ENCODE measurements around the gene EME1.

Gene EME1

GRCh38 chr17:50363217-50364060 is 9.6 kb upstream of the EME1 start:
- ATAC-seq = no peak

GRCh38 chr17:50364061-50364458 is 9.0 kb upstream of the EME1 start:
- DNase-seq = no peak
- ATAC-seq = no peak

More at GRCh38 chr17:50363217-50364060, 9.6 kb upstream of the EME1 start:
- no peak for DNase-seq

GRCh38 chr17:50364715-50365114 is 8.3 kb upstream of the EME1 start:
- ATAC-seq (no peak), DNase-seq (no peak)

GRCh38 chr17:50365165-50365564 is 7.9 kb upstream of the EME1 start:
- ATAC-seq = no peak
- DNase-seq = no peak

GRCh38 chr17:50365649-50366393 is 7.2 kb upstream of the EME1 start:
- ATAC-seq = no peak
- no peak for DNase-seq

GRCh38 chr17:50367401-50367800 is 5.6 kb upstream of the EME1 start:
- DNase-seq (no peak), ATAC-seq (no peak)

GRCh38 chr17:50370052-50370451 is 3.0 kb upstream of the EME1 start:
- ATAC-seq = no peak
- DNase-seq = no peak

GRCh38 chr17:50371526-50371925 is 1.5 kb upstream of the EME1 start:
- DNase-seq (no peak), ATAC-seq (no peak)

GRCh38 chr17:50372222-50372757 is 739 bp upstream of the EME1 start:
- no peak for DNase-seq
- no peak for ATAC-seq

GRCh38 chr17:50373705-50374104 is 676 bp downstream of the EME1 start:
- ATAC-seq (no peak), DNase-seq (no peak)

GRCh38 chr17:50375858-50376538 is 3.0 kb downstream of the EME1 start:
- ATAC-seq (no peak), DNase-seq (no peak)

- no peak for DNase-seq
- ATAC-seq = no peak
These were observed 6.5 kb downstream of the EME1 start for GRCh38 chr17:50379351-50380132.

- DNase-seq (no peak), ATAC-seq (peak; percentile 7)
These were observed 7.6 kb downstream of the EME1 start for GRCh38 chr17:50380369-50381259.

- no peak for DNase-seq
- no peak for ATAC-seq
These were observed 8.3 kb downstream of the EME1 start for GRCh38 chr17:50381260-50381815.

GRCh38 chr17:50381920-50382319 is 8.9 kb downstream of the EME1 start:
- no peak for DNase-seq
- no peak for ATAC-seq

- no peak for ATAC-seq
These were observed 9.9 kb downstream of the EME1 start for GRCh38 chr17:50382931-50383330.

GRCh38 chr17:50386510-50386909 is 13.5 kb downstream of the EME1 start:
- no peak for ATAC-seq

More at GRCh38 chr17:50382931-50383330, 9.9 kb downstream of the EME1 start:
- DNase-seq = no peak

GRCh38 chr17:50388728-50389127 is 15.7 kb downstream of the EME1 start:
- ATAC-seq = no peak
- no peak for DNase-seq

More at GRCh38 chr17:50386510-50386909, 13.5 kb downstream of the EME1 start:
- DNase-seq = no peak

GRCh38 chr17:50389534-50389933 is 16.5 kb downstream of the EME1 start:
- ATAC-seq = no peak
- no peak for DNase-seq

- DNase-seq (no peak), ATAC-seq (no peak)
These were observed 19.6 kb downstream of the EME1 start for GRCh38 chr17:50392621-50393020.
